HFF-Myc (cell line): Measurements from ENCODE around the gene PRKG1.

Experiments used
- DNase-seq: peaks from one replicate; pipeline ENCODE4 v3.0.0-alpha.2; 2011; ENCODE audit warnings: low read depth; ENCODE audit errors: extremely low read depth
- H3K4me3 ChIP-seq: replicated peaks from 2 replicates; pipeline ENCODE4 v1.5.1; 2011; ENCODE audit warnings: low read depth, mild to moderate bottlenecking, control low read depth, low read length
- CTCF ChIP-seq: IDR thresholded peaks from 2 replicates; pipeline ENCODE4 v1.5.1; 2012; ENCODE audit warnings: mild to moderate bottlenecking, low read depth, low read length, control low read depth; ENCODE audit errors: missing control alignments

The PRKG1 gene

GRCh38 chr10:51766423-51767102, 692.3 kb downstream of the PRKG1 start:
- H3K4me3 ChIP-seq, result no peak overlapping the region
- TF ChIP-seq CTCF, result no peak
- DNase-seq, result no peak

- DNase-seq, result no peak
- no peak overlapping the region for H3K4me3 ChIP-seq
- TF ChIP-seq CTCF, result no peak
Measured at GRCh38 chr10:51767103-51767763, 692.9 kb downstream of the PRKG1 start.

GRCh38 chr10:51768886-51769465, 694.7 kb downstream of the PRKG1 start:
- DNase-seq, result no peak
- no peak for TF ChIP-seq CTCF
- no peak overlapping the region for H3K4me3 ChIP-seq

GRCh38 chr10:51770709-51771108, 696.4 kb downstream of the PRKG1 start:
- H3K4me3 ChIP-seq, result no peak overlapping the region
- TF ChIP-seq CTCF, result no peak
- no peak for DNase-seq

GRCh38 chr10:51772387-51772786, 698.1 kb downstream of the PRKG1 start:
- no peak for TF ChIP-seq CTCF
- no peak overlapping the region for H3K4me3 ChIP-seq
- no peak for DNase-seq

GRCh38 chr10:51773681-51774080, 699.4 kb downstream of the PRKG1 start:
- H3K4me3 ChIP-seq, result no peak overlapping the region
- no peak for TF ChIP-seq CTCF
- no peak for DNase-seq
